Fibroblast of gingiva (primary cell): ENCODE measurements around the gene HEXIM2.
A peak's percentile ranks its signal among the peaks of the same experiment; 100 is the strongest.

Experiments
- DNase-seq: peaks from one replicate; pipeline ENCODE4 v3.0.0-alpha.2; 2011; ENCODE audit warnings: low read depth

Gene HEXIM2

GRCh38 chr17:45168991-45169752 is 7.5 kb downstream of the HEXIM2 start:
- no peak for DNase-seq

- DNase-seq, result no peak
Observed at GRCh38 chr17:45170280-45170930, 8.7 kb downstream of the HEXIM2 start.

- DNase-seq, result peak; percentile 97
Observed at GRCh38 chr17:45170931-45171337, 9.3 kb downstream of the HEXIM2 start.

GRCh38 chr17:45171338-45172231 is 9.9 kb downstream of the HEXIM2 start:
- peak; percentile 69 for DNase-seq

GRCh38 chr17:45172232-45172540 is 10.5 kb downstream of the HEXIM2 start:
- DNase-seq, result no peak

GRCh38 chr17:45172541-45173286 is 11.0 kb downstream of the HEXIM2 start:
- DNase-seq, result peak; percentile 89

- DNase-seq, result no peak
Observed at GRCh38 chr17:45175759-45176115, 14.1 kb downstream of the HEXIM2 start.

DNA sequence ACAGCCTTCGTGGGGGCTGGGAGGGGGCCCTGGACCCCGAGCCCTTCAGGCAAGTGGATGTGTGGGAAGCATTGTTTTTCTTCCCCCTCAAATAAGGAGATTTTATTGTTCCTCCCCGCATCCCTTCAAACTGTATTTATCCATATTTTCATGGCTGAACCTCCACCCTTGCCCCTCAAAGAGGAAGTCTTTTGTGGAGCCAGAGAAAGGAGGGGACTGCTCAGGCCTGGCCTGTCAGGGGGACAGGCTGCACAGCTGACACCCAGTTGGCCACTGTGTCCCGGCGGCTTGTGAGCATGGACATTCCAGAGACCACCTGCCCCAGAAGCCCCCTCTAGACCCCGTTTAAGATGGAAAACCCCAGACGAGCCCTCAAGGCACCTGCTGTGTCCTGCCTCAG is 15.9 kb downstream of the HEXIM2 start:
- no peak for DNase-seq

- no peak for DNase-seq
Observed at GRCh38 chr17:45184144-45184543, 22.5 kb downstream of the HEXIM2 start.

GRCh38 chr17:45186801-45187354 is 25.2 kb downstream of the HEXIM2 start:
- no peak for DNase-seq

- no peak for DNase-seq
Observed at GRCh38 chr17:45189009-45189408, 27.3 kb downstream of the HEXIM2 start.

GRCh38 chr17:45190503-45191255 is 29.0 kb downstream of the HEXIM2 start:
- DNase-seq, result no peak

DNA sequence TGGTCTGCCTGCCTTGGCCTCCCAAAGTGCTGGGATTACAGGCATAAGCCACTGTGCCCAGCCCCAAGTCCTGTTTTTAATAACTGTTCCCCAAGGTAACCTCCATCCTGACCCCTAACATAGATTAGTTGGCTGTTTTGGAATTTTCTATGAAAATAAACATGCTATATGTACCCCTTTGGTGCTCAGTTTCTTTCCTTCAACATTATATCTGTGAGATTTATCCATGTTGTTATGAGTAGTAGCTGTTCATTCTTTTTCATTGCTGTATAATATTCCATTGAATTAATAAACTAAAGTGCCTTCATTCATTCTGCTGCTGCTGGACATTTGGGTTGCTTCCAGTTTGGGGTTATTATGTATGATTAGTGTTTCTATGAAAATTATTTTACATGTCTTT is 33.7 kb downstream of the HEXIM2 start:
- no peak for DNase-seq

GRCh38 chr17:45197108-45197507 is 35.4 kb downstream of the HEXIM2 start:
- no peak for DNase-seq

GRCh38 chr17:45197555-45198334 is 36.1 kb downstream of the HEXIM2 start:
- peak; percentile 79 for DNase-seq

DNA sequence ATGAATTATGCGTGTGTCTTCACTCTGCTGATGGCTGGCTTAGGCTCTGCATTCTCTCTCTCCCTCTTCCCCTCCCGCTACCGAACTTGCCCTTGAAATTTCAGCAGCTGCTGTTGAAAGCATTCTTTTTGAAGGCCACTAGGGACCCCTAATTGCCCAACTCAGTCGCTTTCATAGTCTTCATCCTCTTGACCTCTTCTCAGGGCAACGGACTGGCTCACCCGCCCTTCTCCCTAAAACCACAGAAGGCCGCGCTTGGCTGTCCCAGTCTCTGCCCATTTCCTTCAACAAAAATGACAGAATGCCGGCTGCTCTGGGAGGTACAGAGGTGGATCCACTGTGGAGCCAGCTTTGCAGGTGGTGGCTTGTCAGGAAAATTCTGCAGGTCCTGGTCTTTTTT is 39.0 kb downstream of the HEXIM2 start:
- DNase-seq, result peak; percentile 85

- DNase-seq, result no peak
Observed at GRCh38 chr17:45201457-45201856, 39.8 kb downstream of the HEXIM2 start.

DNA sequence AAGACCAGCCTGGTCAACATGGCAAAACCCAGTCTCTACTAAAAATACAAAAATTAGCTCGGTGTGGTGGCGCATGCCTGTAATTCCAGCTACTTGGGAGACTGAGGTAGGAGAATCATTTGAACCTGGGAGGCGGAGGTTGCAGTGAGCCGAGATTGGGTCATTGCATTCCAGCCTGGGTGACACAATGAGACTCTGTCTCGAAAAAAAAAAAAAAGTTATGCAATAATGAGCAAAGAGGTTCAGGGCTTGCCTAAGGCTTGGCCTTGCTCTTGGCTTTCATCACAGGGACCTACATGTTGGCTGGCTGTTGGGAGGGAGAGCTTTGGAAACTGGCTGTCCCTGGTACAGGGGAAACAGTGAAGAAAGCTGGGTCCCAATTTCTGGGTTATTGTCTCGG is 40.2 kb downstream of the HEXIM2 start:
- DNase-seq, result peak; percentile 86

DNA sequence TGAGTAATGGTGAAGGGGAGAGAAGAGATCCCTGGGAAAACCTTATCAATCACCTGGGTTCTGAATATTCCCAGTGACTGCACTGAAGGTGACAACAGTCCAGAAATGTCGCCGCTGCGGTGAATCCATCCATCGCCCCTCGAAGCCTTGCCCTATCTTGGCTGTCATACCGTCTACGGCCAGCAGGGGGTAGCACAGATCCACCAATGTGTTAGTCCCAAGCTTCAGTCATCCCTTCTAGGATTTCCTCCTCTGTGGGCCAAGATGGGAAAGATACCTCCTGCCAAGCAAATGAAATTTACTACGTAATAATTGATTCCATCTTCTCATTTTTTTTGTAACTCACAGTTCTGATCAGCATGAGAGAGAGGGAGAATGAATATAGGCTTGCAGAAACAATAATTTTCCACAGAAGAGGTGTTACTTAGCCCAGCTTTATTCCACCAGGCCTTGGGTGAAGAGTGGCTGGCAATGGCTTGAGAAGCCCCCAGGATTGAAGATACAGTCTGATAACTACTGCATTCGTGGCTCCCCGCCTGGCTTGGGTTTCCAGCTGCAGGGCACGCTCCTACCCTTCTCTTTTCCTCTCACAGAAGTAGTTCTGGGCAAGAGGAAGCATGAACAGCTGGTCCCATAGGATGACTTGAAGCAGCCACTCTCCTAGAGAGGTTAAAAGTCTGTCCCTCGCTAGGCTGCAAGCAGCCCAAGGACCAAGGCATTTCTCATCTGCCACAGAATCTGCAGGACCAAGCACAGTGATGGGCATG is 57.4 kb downstream of the HEXIM2 start:
- DNase-seq, result peak; percentile 92
